HG03045 (cell line): Measurements from ENCODE around the gene CLDN20.
"Not testable (repeated sequence)": the region's sequence is repeated elsewhere in the genome, so short reads cannot be mapped to it uniquely, and the experiment has no call there.

ENCODE experiments used
- ATAC-seq: cut with Tn5 transposase; IDR thresholded peaks from one replicate; pipeline ENCODE4 v1.9.1; 2021; ENCODE audit warnings: mild to moderate bottlenecking, moderate library complexity; ENCODE audit not compliant: unreplicated experiment

Gene CLDN20, protein sequence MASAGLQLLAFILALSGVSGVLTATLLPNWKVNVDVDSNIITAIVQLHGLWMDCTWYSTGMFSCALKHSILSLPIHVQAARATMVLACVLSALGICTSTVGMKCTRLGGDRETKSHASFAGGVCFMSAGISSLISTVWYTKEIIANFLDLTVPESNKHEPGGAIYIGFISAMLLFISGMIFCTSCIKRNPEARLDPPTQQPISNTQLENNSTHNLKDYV

DNA sequence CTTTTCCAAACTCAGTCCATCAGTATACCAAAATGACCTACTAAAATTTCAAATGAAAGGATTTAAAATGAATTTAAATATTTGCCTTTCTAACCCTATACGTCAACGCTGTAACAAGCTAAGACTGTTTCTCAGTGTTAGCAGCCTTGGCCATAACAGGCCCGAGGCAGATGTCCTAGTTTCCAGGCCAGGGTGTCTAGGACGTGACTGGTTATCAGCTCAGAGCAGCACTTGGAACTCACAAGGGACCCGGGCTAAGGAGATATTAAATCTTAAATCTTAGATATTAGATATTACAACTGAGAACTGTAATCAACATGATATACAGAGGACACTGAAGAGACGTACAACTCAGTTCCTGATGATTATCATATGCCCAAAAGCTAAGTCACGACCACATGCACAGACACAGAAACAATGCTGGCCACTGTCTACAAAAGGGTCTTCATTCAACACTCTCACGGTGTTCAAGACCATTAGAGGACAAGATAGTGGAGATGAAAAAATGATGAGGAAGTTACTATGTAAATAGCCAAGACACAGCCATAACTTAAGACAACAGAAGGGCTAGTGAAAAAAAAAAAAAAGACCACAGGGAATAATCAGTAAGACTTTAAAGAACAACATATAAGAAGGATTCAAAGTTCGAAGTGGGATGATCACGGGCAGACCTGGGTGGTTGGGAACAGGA lies at the start of gene CLDN20:
CLDN20 (plus strand) TSS at position 641 of the 691 bp plus-strand sequence. CDS start 11,707 bp downstream, outside the sequence.
- no peak for ATAC-seq

DNA sequence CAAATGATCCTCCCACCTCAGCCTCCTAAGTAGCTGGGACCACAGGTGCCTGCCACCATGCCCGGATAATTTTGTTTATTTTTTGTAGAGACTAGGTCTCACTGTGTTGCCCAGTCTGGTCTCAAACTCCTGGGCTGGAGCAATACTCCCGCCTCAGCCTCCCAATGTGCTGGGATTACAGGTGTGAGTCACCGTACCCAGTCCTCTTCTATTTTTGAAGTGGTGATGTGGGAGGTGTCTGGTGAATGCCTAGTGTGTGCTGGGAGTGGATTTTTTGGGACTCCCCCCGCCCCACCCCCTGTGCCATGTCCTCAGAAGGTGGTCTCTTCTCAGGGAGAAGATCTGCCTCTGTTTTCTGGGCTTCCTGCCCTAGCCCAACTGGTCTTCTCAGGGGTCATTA lies 47.9 kb upstream of the CLDN20 start:
- ATAC-seq: no peak

DNA sequence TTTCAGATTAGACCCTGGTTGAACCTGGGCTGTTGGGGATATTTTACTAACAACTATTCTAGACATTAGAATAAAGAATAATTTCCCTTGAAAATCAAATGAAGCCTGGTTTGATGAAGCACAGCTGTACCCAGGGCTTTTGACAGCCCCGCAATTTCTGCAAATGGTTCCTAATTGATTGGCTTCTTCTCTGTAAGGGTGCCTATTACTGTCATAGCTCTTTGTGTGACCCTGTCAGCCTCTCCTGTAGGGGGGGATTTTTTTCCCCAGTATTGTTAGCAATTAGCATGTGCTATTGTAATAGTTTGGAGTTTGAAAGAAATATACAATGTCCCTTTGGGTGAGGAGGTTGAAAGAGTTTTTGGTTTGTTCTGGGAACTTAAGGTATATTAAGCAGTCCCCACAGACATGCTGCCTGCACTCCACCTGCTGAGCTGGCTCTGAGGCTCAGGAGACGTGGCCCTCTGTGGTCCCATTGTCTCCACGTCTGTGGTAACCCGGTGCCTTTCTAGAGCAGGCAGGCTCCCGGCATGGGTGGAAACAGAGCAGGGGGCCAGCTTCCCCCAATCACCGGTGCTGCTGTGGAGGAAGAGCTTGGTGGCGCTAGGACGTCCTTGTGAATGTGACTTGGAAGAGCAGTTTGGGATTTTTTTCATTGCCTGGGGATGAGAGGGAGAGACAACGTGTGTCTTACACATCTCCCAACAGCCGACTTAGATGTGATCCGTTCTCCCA lies 47.3 kb upstream of the CLDN20 start:
- ATAC-seq: no peak

DNA sequence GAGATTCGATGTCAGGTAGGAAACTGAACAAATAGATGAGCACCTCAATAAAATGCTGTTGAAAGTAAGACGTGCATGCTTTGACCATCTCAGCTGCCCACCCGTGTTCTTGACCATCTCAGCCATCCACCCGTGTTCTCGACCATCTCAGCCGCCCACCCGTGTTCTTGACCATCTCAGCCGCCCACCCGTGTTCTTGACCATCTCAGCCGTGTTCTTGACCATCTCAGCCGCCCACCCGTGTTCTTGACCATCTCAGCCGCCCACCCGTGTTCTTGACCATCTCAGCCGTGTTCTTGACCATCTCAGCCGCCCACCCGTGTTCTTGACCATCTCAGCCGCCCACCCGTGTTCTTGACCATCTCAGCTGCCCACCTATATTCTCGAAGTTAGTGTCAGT lies 45.1 kb upstream of the CLDN20 start:
- not testable (repeated sequence) for ATAC-seq

DNA sequence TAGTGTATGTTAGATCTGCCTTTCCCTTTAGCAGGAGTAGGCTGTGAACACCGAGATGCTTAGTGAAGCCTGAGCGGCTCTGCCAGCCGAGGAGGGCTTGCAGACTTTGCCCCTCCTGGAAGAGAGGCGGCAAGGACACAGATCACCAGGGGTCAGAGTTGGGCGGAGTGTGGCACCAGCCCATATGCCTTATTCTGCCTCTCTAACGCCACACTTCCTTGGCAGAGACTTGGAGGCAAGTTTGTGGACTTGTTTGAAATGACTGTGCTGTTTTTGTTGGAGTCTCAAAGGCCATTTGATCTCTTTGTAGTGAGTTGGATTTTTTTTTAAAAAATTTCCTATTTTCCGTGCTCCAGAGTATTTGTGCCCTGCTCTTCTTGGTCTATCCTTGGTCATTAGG lies 44.5 kb upstream of the CLDN20 start:
- ATAC-seq: no peak

DNA sequence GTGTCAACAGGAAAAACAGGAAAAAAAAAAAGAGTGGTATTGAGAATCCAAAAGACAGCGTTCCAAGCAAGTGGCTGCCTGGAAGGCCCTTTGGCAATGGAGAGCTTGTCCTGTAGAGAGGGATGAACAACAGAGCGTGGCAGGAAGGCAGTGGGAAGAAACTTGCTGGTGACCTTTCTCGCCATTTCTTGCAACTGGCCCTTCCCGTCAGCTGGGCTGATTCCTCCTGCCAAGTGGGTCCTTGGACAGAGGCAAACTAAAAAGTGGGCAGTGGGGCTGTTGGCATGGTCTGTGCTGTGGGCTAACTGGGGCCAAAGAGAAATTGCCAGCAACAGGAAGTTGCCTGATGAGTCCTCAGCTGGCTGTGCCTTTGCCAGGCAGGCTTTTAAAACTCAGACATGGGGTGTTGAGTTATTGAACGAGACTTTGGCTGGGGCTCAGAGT lies 43.9 kb upstream of the CLDN20 start:
- no peak for ATAC-seq

DNA sequence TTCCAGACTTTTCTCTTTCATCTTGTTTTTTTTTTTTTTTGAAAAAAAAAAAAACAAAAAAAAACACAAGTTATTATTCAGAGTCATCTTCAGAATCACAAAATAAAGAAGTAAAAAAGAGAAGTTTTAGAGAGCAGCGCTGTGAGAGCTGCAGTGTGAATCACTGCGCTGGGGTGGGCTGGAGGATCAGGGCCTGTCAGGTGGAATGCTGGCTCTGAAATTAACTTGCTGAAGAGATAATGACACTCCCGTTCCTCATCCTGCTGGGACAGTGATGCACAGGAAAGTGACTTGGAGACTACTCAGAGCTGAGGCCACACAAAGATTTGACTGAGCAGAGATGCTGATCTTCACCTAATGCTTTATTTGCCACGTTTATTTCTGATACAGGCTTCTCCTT lies 42.7 kb upstream of the CLDN20 start:
- ATAC-seq: no peak

DNA sequence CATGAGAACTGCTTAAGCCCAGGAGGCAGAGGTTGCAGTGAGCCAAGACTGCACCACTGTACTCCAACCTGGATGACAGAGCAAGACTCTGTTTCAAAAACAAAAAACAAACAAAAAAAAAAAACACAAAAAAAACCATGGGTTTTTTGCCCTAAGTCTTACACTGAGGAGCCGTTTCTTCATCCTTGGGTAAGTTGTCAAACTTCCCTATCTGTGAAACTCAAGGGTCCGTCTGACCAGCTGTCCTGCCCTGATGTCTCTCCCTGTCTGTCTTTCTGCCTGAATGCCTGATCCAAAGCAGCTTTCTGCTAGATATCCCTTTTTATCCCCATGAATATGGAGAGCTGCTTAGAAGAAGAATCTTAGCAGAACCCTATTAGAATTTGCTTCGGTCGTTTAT lies 41.3 kb upstream of the CLDN20 start:
- no peak for ATAC-seq

DNA sequence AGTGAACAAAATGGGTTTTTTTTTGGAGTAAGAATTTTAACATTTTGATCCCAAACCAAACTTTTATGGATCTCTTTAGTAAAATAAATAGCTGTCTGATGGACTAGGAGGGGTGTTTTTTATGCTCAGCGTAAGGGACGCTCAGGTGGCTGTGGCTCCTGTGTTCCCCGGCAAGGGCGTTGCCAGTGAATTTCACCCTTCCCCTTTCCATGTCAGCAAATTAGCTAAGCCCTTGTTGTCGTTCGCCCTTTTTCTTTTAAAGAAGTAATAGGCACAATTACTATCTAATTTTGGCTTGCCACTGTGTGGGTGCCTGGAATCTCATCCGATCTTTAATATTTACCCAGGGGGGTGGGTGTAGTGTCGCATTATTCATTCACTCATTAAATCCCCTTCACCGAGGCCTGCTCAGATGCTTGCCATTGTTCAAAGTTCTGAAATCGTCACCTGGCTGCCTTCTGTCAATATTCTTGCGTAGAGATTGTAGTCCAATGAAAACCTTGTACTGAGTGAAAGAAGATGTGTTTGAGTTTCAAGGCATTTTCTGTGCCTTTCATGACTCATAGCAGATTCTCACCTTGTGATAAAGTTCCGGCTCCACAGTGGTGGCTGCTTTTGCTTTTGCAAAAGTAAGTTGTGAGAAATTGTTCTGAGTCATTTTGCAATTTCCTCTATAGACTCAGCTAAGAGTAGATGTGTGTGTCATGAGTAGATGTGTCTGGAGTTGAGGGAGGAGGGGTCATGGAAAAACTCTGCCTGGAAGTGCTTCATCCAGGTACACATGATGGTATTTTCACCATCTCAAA lies 40.0 kb upstream of the CLDN20 start:
- ATAC-seq: peak; percentile 96

DNA sequence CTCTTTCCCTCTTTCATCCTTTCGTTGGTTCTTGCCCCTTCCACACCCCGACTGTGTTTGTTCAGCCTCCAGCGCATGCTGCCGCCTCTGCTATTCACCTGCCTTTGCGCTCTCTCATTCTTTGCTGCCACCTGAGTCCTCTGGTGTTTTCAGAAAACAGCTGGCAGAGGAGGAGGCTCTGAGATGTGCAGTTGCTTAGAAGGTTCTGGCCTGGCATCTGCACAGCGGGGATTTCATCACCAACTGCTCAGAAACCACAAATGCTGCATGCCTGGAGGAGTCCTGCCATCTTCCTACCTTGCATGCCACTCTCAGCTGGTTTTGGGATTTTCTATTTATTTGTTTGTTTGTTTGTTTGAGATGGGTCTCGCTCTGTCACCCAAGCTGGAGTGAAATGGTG lies 39.2 kb upstream of the CLDN20 start:
- ATAC-seq: no peak

DNA sequence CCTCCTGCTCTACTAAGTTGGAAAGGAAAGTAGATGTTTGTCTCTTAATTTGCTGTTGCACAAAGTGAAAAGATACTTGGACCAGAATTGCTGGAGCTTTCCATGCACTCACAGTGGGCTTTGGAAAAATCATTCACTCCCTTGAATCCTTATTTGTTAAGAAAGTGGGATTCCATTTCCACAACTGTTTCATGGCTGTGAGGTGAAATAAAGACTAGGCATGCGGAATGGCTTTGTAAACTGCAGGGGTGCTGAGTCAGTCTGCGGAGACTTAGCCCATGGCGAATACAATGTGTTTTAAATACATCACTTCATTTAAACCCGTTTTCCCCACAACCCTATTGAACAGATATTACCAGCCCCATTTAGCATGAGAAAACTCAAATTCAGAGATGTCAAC lies 36.8 kb upstream of the CLDN20 start:
- no peak for ATAC-seq

DNA sequence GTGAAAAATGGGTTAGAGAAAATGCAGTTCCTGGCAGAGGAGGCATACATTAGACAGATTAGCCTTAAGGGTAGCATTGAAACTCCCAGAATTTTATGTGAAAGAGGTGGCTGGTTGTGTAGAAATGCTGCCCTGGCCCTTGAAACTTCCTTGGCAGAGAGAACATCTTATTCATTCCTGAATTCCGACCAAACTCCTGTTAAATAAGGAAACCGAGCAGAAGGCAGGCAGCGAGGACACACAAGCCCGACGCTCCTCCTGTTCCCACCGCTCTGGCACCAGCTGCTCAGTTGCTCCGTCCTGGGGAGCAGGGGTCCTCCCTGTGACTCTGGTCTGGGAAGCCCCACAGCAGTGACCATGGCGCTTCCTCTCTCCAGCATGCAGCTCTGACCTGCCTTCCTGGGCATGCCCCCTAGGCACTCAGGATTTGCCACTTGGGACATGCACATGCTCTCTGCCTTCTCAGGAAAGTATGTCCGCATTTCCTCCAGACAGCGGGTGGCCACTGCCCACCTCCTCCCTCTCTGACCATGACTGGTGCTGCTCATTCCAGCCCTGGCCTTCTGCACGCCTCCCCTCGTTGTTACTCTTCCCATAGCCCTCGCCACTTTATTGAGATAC lies 35.2 kb upstream of the CLDN20 start:
- no peak for ATAC-seq

DNA sequence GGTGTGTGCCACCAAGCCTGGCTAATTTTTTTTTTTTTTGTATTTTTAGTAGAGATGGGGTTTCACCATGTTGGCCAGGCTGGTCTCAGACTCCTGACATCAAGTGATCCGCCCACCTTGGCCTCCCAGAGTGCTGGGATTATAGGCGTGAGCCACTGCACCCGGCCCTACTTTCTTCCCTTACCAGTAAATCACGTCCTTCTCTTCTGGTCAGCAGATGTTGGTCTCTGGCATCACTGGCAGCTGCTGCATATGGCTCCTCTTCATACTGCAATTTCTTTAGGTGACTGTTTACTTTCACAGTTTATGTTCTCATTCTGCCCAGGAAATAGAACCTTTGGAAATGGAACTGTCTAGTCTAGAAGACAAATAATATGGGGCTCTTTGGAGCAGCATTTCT lies 32.8 kb upstream of the CLDN20 start:
- not testable (repeated sequence) for ATAC-seq

DNA sequence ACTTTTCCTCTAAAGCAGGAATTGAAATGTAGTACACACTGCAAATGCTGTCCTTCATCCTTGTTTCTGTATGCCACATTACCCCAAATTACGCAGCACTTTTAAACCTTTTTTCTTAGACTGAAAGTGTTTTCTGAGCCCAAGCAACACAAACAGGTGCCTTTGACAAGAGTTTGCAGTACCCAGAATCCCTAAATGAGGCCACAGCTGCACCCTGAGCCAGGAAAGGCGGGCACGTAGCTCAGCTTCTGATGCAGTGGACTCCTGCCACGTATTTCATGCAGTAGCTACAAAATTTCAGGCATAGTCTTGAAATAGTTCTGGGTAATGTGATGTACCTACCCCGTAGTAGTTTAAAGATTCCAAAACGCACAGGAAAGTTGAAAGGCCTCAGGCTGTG lies 31.0 kb upstream of the CLDN20 start:
- no peak for ATAC-seq

DNA sequence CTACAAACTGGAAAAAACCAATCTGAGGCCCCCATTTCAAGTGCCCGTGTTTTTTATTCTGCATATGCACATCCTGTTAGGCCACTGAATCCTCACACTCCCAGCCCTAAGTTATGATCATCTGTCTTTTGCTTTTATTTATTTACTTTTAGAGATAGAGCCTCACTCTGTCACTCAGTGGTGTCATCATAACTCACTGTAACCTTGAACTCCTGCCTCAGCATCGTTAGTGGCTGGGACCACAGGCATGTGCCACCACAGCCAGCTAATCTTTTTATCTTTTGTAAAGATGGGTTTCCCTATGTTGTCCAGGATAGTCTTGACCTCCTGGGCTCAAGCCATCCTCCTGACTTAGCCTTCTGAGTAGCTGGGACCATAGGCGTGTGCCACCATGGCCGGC lies 29.6 kb upstream of the CLDN20 start:
- no peak for ATAC-seq

DNA sequence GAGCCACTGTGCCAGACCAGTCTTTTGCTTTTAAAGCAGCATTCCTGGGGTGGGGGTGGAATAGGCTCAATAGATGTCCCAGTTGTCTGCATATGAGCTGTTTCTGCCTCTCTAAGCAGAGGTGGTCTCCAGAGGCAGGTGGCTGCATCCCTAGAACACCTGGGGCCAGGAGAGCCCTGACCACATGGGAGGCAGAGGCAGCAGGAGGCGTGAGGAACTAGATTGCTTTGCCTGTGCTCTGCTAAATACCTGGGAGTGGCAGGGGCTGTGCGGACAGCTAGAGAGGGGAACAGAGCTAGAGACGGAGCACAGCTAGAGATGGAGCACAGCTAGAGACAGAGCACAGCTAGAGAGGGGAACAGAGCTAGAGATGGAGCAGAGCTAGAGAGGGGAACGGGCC lies 29.1 kb upstream of the CLDN20 start:
- no peak for ATAC-seq

DNA sequence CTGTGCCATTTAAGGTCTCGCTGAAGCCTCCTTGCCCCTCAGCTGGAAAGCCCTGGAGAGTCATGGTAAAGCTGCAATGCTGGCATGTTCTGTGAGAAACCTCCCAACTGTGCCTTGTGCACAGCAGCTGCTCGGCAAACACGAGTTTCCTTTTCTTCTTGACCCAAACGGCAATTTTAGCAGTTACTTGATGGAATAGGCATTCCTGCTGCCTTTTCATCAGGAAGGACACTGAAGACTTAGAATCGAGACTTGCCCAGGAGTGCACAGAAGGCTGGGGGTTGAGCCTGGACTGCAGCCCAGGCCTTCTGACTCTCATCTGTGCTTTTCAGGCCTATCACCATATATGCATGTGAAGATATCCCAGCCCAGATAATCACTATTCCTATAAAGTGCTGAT lies 28.7 kb upstream of the CLDN20 start:
- no peak for ATAC-seq

DNA sequence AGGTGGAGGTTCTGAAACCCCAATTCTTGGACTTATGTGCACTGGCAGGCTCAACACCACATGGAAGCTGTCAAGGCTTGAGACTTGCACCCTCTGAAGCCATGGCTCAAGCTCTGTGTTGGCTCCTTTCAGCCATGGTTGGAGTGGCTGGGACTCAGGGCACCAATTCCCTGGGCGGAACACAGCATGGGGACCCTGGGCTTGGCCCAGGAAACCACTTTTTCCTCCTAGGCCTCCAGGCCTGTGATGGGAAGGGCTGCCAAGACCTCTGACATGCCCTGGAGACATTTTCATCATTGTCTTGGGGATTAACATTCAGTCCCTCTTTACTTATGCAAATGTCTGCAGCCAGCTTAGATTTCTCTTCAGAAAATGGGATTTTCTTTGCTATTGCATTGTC lies 26.2 kb upstream of the CLDN20 start:
- no peak for ATAC-seq

DNA sequence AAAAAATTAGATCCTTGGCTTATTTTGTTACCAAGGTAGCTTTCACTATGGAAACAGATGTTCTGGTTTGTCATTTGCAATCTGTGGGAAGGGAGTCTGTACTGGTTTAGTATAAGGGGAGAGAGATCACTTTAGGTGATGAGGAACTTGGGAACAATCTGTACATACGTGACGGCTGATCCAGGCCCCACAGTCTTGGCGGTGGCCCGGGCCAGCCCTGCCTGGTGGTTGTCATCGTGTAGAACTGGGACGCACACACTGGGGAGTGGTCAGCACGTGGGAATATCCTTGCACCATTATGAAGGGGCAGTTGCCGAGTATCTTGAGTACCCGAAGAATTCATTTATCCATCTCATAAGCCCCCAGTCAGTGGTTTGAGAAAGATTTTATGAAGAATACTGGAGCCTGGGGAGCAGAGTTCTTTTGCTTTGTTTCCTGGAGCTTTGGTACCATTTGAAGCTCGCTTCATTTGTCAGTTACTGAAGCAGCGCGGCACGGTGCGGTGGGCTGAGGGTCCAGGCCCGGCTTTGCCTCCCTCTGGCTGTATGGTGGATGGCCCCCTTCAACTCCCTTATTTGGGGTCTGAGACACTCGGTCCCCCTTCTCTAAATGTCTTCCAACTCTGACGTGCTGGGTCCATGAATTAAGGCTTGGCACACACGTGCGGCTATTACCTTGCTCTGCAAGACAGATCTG lies 22.8 kb upstream of the CLDN20 start:
- ATAC-seq: no peak

DNA sequence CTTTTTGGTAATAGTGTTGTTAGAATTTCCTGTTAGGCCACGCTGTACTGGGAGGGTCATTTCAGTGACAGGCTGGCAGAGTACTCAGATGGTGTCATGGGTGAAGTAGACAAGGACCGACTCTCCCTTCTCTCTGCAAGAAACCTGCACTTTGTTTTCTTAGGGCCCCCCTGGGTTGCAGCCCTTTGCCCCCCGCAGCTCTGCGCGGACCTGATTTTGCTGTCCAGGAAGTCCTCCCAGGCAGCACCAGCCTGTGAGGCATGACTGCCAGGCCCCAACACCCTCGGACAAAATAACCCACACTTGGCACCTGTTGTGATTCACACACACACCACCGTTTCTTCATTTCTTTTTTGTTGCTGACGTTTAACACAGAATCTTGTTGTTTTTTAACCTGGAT lies 21.8 kb upstream of the CLDN20 start:
- no peak for ATAC-seq
